Sigmoid colon (tissue), 7 donors: ENCODE measurements around the gene DAB2IP. TPM values are rescaled to one million over a fixed set of nuclear protein-coding genes. Genes with fewer than 3 reads are reported as not detected.
A peak's percentile ranks its signal among the peaks of the same experiment; 100 is the strongest.

Experiments used
- DNase-seq: peaks from one replicate; pipeline ENCODE4 v3.0.0-alpha.2; 2019
- H3K27ac ChIP-seq, 4 donors: fragments of 200-600 bp; sonication (generic); one replicate each; pipeline ENCODE4 v1.5.1; 2016 to 2019; ENCODE audit warnings: mild to moderate bottlenecking in 1 of 4
- H3K27me3 ChIP-seq, 3 donors: fragments of 200-600 bp; sonication (generic); one replicate each; pipeline ENCODE4 v1.5.1; 2019; ENCODE audit warnings: mild to moderate bottlenecking in 1 of 3
- H3K36me3 ChIP-seq, 4 donors: fragments of 200-600 bp; sonication (generic); one replicate each; pipeline ENCODE4 v1.5.1; 2016 to 2019
- H3K4me1 ChIP-seq, 4 donors: fragments of 200-600 bp; sonication (generic); one replicate each; pipeline ENCODE4 v1.5.1; 2017 to 2019
- H3K4me3 ChIP-seq, 4 donors: fragments of 200-600 bp; sonication (generic); one replicate each; pipeline ENCODE4 v1.5.1; 2017 to 2019; ENCODE audit warnings: mild to moderate bottlenecking in 2 of 4, moderate library complexity in 1 of 4
- H3K9me3 ChIP-seq, 4 donors: fragments of 200-600 bp in 3 of 4; sonication (generic) in 3 of 4; one replicate each; pipeline versions ENCODE4 v1.5.1 to v1.6.1; 2013 to 2019
- CTCF ChIP-seq, 4 experiments: fragments of 450-650 bp in 3 of 4; fragments of 200-600 bp in 1 of 4; IDR thresholded peaks; one replicate each; pipeline ENCODE4 v1.5.1; 2016 to 2019; ENCODE audit warnings: antibody characterized with exemption in 4 of 4, mild to moderate bottlenecking in 3 of 4, moderate library complexity in 2 of 4
- EP300 ChIP-seq, 4 donors: sonication (generic); formaldehyde crosslinking; IDR thresholded peaks; one replicate each; pipeline ENCODE4 v1.6.1; 2017; ENCODE audit warnings: antibody characterized with exemption in 4 of 4
- POLR2A ChIP-seq, 2 donors: fragments of 450-650 bp; IDR thresholded peaks; one replicate each; pipeline ENCODE4 v1.6.1; 2016; ENCODE audit warnings: antibody characterized with exemption in 2 of 2, mild to moderate bottlenecking in 2 of 2, moderate library complexity in 2 of 2
- POLR2AphosphoS5 ChIP-seq, 4 donors: sonication (generic); formaldehyde crosslinking; IDR thresholded peaks; one replicate each; pipeline ENCODE4 v1.6.1; 2017; ENCODE audit warnings: antibody characterized with exemption in 4 of 4
- WGBS, 2 donors: extraction: QIAGEN DNeasy Blood & Tissue Kit; methylation state at CpG; one replicate each; pipeline ENCODE4 v1.1.7; 2013; 5-methylcytosine and 5-hydroxymethylcytosine counted together
- intact Hi-C: fragments of 100-400 bp; cut with DNase I; formaldehyde crosslinking; loops from one replicate; pipeline ENCODE4 v1.15.1; 2023
- polyA plus RNA-seq, 3 donors: library from polyadenylated mRNA; stranded (reverse); fragments of 200-250 nt; gene quantifications; one replicate each; pipeline ENCODE4 v1.2.3, GENCODE V29; 2013
- total RNA-seq, 4 donors: library from RNA; depleted of rRNA; stranded (reverse); fragments of >200 nt; gene quantifications; one replicate each; pipeline ENCODE4 v1.1.0, GENCODE V29; 2016
- donor health status: healthy with polysubstance abuse.
- donor health status: Bipolar disorder and iron deficiency.
- donor health status: healthy.

The DAB2IP gene
- total and polyA plus RNA-seq, 7 donors = 20.1 to 52.4 (median 34.7) TPM

- H3K27me3 ChIP-seq = no peaks in the 10 kb centered on the region
- H3K36me3 ChIP-seq = peaks cover 24 to 44% (median 31%) of the 10 kb centered on the region in 4 donors
- 74 to 76% methylated on average over 16 of the region's 16 CpGs for WGBS, 2 donors
- intact Hi-C loops = no loop called here
- no peak for DNase-seq
- no peak overlapping the region for H3K4me3 ChIP-seq
- no peak for TF ChIP-seq POLR2A (IDR thresholded peaks at IDR 0.05)
- no peak for TF ChIP-seq EP300 (IDR thresholded peaks at IDR 0.05)
- TF ChIP-seq POLR2AphosphoS5 (IDR thresholded peaks at IDR 0.05) = no peak
- TF ChIP-seq CTCF (IDR thresholded peaks at IDR 0.05) = no peak
- peaks cover 0 to 59% (median 55%) of the 10 kb centered on the region in 4 donors for H3K4me1 ChIP-seq
- no peaks in the 10 kb centered on the region for H3K9me3 ChIP-seq
- H3K27ac ChIP-seq = peak overlapping the region in 3 of 4 donors; percentile 21 to 91 (median 90)
Measured at GRCh38 chr9:121756474-121757280, 105.2 kb downstream of the DAB2IP start.

- Histone ChIP-seq H3K4me3 (no peak overlapping the region), H3K36me3 (peaks cover 27 to 50% (median 33%) of the 10 kb centered on the region in 4 donors), H3K9me3 (no peaks in the 10 kb centered on the region), H3K27ac (peak overlapping the region in 3 of 4 donors; percentile 21 to 91 (median 90)), H3K27me3 (no peaks in the 10 kb centered on the region), H3K4me1 (peaks cover 0 to 53% (median 50%) of the 10 kb centered on the region in 4 donors)
- DNase-seq = no peak
- intact Hi-C loops = no loop called here
- 94 to 98% methylated on average over 1 of the region's 1 CpG for WGBS, 2 donors
- no peak for TF ChIP-seq POLR2A (IDR thresholded peaks at IDR 0.05)
Measured at GRCh38 chr9:121757281-121757585, 105.8 kb downstream of the DAB2IP start.

- no peak overlapping the region for H3K4me3 ChIP-seq
- no peaks in the 10 kb centered on the region for H3K27me3 ChIP-seq
- no peak for TF ChIP-seq EP300 (IDR thresholded peaks at IDR 0.05)
- no peak for TF ChIP-seq CTCF (IDR thresholded peaks at IDR 0.05)
- TF ChIP-seq POLR2A (IDR thresholded peaks at IDR 0.05) = no peak
- TF ChIP-seq POLR2AphosphoS5 (IDR thresholded peaks at IDR 0.05) = no peak
- H3K27ac ChIP-seq = no peak overlapping the region
- H3K4me1 ChIP-seq = peaks cover 0 to 43% (median 38%) of the 10 kb centered on the region in 4 donors
- intact Hi-C loops = no loop called here
- DNase-seq = no peak
- H3K36me3 ChIP-seq = peaks cover 27 to 64% (median 43%) of the 10 kb centered on the region in 4 donors
- 84 to 88% methylated on average over 9 of the region's 9 CpGs for WGBS, 2 donors
- H3K9me3 ChIP-seq = no peaks in the 10 kb centered on the region
Measured at GRCh38 chr9:121758693-121759092, 107.3 kb downstream of the DAB2IP start.

- no peak for DNase-seq
- H3K4me3 ChIP-seq = no peak overlapping the region
- H3K27ac ChIP-seq = no peak overlapping the region
- intact Hi-C loops = no loop called here
- 94 to 97% methylated on average over 23 of the region's 23 CpGs for WGBS, 2 donors
- peaks cover 33 to 75% (median 49%) of the 10 kb centered on the region in 4 donors for H3K36me3 ChIP-seq
- TF ChIP-seq POLR2AphosphoS5 (IDR thresholded peaks at IDR 0.05) = no peak
- no peak for TF ChIP-seq POLR2A (IDR thresholded peaks at IDR 0.05)
- no peak for TF ChIP-seq EP300 (IDR thresholded peaks at IDR 0.05)
- no peak for TF ChIP-seq CTCF (IDR thresholded peaks at IDR 0.05)
- no peaks in the 10 kb centered on the region for H3K9me3 ChIP-seq
- H3K4me1 ChIP-seq = peaks cover 0 to 43% (median 36%) of the 10 kb centered on the region in 4 donors
- H3K27me3 ChIP-seq = no peaks in the 10 kb centered on the region
Measured at GRCh38 chr9:121759996-121760395, 108.6 kb downstream of the DAB2IP start.

GRCh38 chr9:121760571-121760970, 109.1 kb downstream of the DAB2IP start:
- Histone ChIP-seq H3K4me1 (peaks cover 0 to 43% (median 36%) of the 10 kb centered on the region in 4 donors), H3K9me3 (no peaks in the 10 kb centered on the region), H3K36me3 (peaks cover 33 to 75% (median 49%) of the 10 kb centered on the region in 4 donors), H3K27ac (no peak overlapping the region), H3K4me3 (no peak overlapping the region), H3K27me3 (no peaks in the 10 kb centered on the region)
- DNase-seq = no peak
- intact Hi-C loops = no loop called here
- no peak for TF ChIP-seq EP300 (IDR thresholded peaks at IDR 0.05)
- TF ChIP-seq POLR2AphosphoS5 (IDR thresholded peaks at IDR 0.05) = no peak
- TF ChIP-seq CTCF (IDR thresholded peaks at IDR 0.05) = no peak
- TF ChIP-seq POLR2A (IDR thresholded peaks at IDR 0.05) = no peak
- 90 to 93% methylated on average over 10 of the region's 10 CpGs for WGBS, 2 donors
